Left lung (tissue), 10 donors: ENCODE data around the gene ABI1. TPM values are rescaled to one million over a fixed set of nuclear protein-coding genes. Genes with fewer than 3 reads are reported as not detected.
A peak's percentile ranks its signal among the peaks of the same experiment; 100 is the strongest.

Experiments
- ATAC-seq: fragments of 200-7000 bp; cut with Tn5 transposase; one replicate; pipeline ENCODE4 v1.9.1; 2020; ENCODE audit warnings: moderate library complexity
- DNase-seq, 4 donors: peaks; one replicate each; pipeline ENCODE4 v3.0.0-alpha.2; 2013 to 2020
- H3K27ac ChIP-seq, 2 donors: fragments of 200-600 bp; sonication (generic) in 1 of 2; one replicate each; pipeline versions ENCODE4 v1.5.0 to v1.8.0; 2020 to 2021
- H3K27me3 ChIP-seq, 2 donors: fragments of 200-600 bp; sonication (generic) in 1 of 2; one replicate each; pipeline versions ENCODE4 v1.5.0 to v1.8.0; 2020 to 2021
- H3K36me3 ChIP-seq, 2 donors: fragments of 200-600 bp; sonication (generic) in 1 of 2; one replicate each; pipeline versions ENCODE4 v1.5.0 to v1.8.0; 2020 to 2021
- H3K4me1 ChIP-seq, 2 donors: fragments of 200-600 bp; one replicate each; pipeline ENCODE4 v1.8.0; 2021
- H3K4me3 ChIP-seq, 2 donors: fragments of 200-600 bp; sonication (generic) in 1 of 2; one replicate each; pipeline versions ENCODE4 v1.5.0 to v1.8.0; 2020 to 2021; ENCODE audit warnings: mild to moderate bottlenecking in 1 of 2
- H3K9me3 ChIP-seq, 2 donors: fragments of 200-600 bp; sonication (generic) in 1 of 2; one replicate each; pipeline versions ENCODE4 v1.5.0 to v1.8.0; 2020 to 2021
- CTCF ChIP-seq, 2 donors: fragments of 200-600 bp; sonication (generic) in 1 of 2; IDR thresholded peaks; one replicate each; pipeline versions ENCODE4 v1.5.0 to v1.8.0; 2021; ENCODE audit warnings: antibody characterized with exemption in 2 of 2
- intact Hi-C, 2 donors: fragments of 100-400 bp; cut with DNase I; formaldehyde crosslinking; loops; one replicate each; pipeline versions ENCODE4 v1.11.2 to v1.14.2; 2022
- polyA plus RNA-seq, 6 donors: library from polyadenylated mRNA; unstranded; fragments of 120-200 nt; gene quantifications; one replicate each; pipeline ENCODE4 v1.2.1, GENCODE V29; 2013; ENCODE audit not compliant: insufficient read length in 6 of 6
- total RNA-seq, 2 donors: library from RNA; stranded (reverse); fragmentation: NEBNext Ultra II Directional; extraction: Animal tissue kit (Norgen Biotek cat#: 25700); gene quantifications; one replicate each; pipeline ENCODE4 v1.2.1, GENCODE V29; 2021
- donor health status: DM: no; HTN: yes; CAD: no.
- donor health status: DM: no; HTN: no; CAD: no.

The ABI1 gene
- total and polyA plus RNA-seq, 8 donors: 46.8 to 71.6 (median 63.1) TPM

GRCh38 chr10:26737730-26738129 is 123.0 kb downstream of the ABI1 start:
- peaks cover 0 to 8% of the 10 kb centered on the region in 2 donors for H3K4me1 ChIP-seq
- DNase-seq: peak in 1 of 4 donors; percentile 57
- peaks cover 0 to 88% of the 10 kb centered on the region in 2 donors for H3K36me3 ChIP-seq
- peak overlapping the region in 1 of 2 donors; percentile 76 for H3K27ac ChIP-seq
- no peaks in the 10 kb centered on the region for H3K27me3 ChIP-seq
- H3K4me3 ChIP-seq: no peak overlapping the region
- peak; percentile 78 for ATAC-seq
- TF ChIP-seq CTCF (IDR thresholded peaks at IDR 0.05): no peak
- intact Hi-C loops: no loop called here
- H3K9me3 ChIP-seq: no peaks in the 10 kb centered on the region

GRCh38 chr10:26735435-26735834 is 125.3 kb downstream of the ABI1 start:
- peaks cover 0 to 8% of the 10 kb centered on the region in 2 donors for H3K4me1 ChIP-seq
- no peak overlapping the region for H3K4me3 ChIP-seq
- H3K27ac ChIP-seq: no peak overlapping the region
- no peak for TF ChIP-seq CTCF (IDR thresholded peaks at IDR 0.05)
- no peaks in the 10 kb centered on the region for H3K27me3 ChIP-seq
- ATAC-seq (no peak), DNase-seq (no peak)
- intact Hi-C loops: no loop called here
- peaks cover 0 to 88% of the 10 kb centered on the region in 2 donors for H3K36me3 ChIP-seq
- no peaks in the 10 kb centered on the region for H3K9me3 ChIP-seq

GRCh38 chr10:26733750-26734568 is 126.8 kb downstream of the ABI1 start:
- TF ChIP-seq CTCF (IDR thresholded peaks at IDR 0.05): no peak
- no peak overlapping the region for H3K4me3 ChIP-seq
- peak; percentile 52 for ATAC-seq
- intact Hi-C loops: no loop called here
- peaks cover 0 to 7% of the 10 kb centered on the region in 2 donors for H3K4me1 ChIP-seq
- DNase-seq: peak in 2 of 4 donors; percentile 25 to 58
- H3K27me3 ChIP-seq: no peaks in the 10 kb centered on the region
- H3K9me3 ChIP-seq: no peaks in the 10 kb centered on the region
- H3K27ac ChIP-seq: no peak overlapping the region
- H3K36me3 ChIP-seq: peaks cover 0 to 86% of the 10 kb centered on the region in 2 donors

GRCh38 chr10:26730552-26730951 is 130.2 kb downstream of the ABI1 start:
- H3K27me3 ChIP-seq: no peaks in the 10 kb centered on the region
- DNase-seq: no peak
- no peak overlapping the region for H3K27ac ChIP-seq
- no peak for TF ChIP-seq CTCF (IDR thresholded peaks at IDR 0.05)
- no peak overlapping the region for H3K4me3 ChIP-seq
- no peaks in the 10 kb centered on the region for H3K4me1 ChIP-seq
- H3K9me3 ChIP-seq: no peaks in the 10 kb centered on the region
- ATAC-seq: no peak
- intact Hi-C loops: no loop called here
- H3K36me3 ChIP-seq: peaks cover 0 to 89% of the 10 kb centered on the region in 2 donors

GRCh38 chr10:26729395-26729794 is 131.4 kb downstream of the ABI1 start:
- Histone ChIP-seq H3K27ac (no peak overlapping the region), H3K4me1 (no peaks in the 10 kb centered on the region), H3K9me3 (no peaks in the 10 kb centered on the region), H3K27me3 (no peaks in the 10 kb centered on the region), H3K36me3 (peaks cover 0 to 92% of the 10 kb centered on the region in 2 donors), H3K4me3 (no peak overlapping the region)
- ATAC-seq (no peak), DNase-seq (no peak)
- intact Hi-C loops: loop anchor here in 1 of 2 donors (5.0 kb wide), 1 partner anchor 153 kb away; no protein-coding TSS in a partner anchor
- TF ChIP-seq CTCF (IDR thresholded peaks at IDR 0.05): no peak
